Left kidney (tissue), 2 donors: Measurements from ENCODE around the gene OSBPL5. TPM values are rescaled to one million over a fixed set of nuclear protein-coding genes. Genes with fewer than 3 reads are reported as not detected.

Experiments used
- DNase-seq: peaks from one replicate; pipeline ENCODE4 v3.0.0-alpha.2; 2013
- polyA plus RNA-seq: library from polyadenylated mRNA; unstranded; fragments of 120-200 nt; gene quantifications from one replicate; pipeline ENCODE4 v1.2.1, GENCODE V29; 2013; ENCODE audit not compliant: insufficient read length

OSBPL5 gene
- polyA plus RNA-seq, 1 donor, result 20.5 TPM

GRCh38 chr11:3051196-3052108, 113.7 kb downstream of the OSBPL5 start:
- DNase-seq, result no peak

GRCh38 chr11:3050386-3051195, 114.5 kb downstream of the OSBPL5 start:
- DNase-seq, result no peak

DNA sequence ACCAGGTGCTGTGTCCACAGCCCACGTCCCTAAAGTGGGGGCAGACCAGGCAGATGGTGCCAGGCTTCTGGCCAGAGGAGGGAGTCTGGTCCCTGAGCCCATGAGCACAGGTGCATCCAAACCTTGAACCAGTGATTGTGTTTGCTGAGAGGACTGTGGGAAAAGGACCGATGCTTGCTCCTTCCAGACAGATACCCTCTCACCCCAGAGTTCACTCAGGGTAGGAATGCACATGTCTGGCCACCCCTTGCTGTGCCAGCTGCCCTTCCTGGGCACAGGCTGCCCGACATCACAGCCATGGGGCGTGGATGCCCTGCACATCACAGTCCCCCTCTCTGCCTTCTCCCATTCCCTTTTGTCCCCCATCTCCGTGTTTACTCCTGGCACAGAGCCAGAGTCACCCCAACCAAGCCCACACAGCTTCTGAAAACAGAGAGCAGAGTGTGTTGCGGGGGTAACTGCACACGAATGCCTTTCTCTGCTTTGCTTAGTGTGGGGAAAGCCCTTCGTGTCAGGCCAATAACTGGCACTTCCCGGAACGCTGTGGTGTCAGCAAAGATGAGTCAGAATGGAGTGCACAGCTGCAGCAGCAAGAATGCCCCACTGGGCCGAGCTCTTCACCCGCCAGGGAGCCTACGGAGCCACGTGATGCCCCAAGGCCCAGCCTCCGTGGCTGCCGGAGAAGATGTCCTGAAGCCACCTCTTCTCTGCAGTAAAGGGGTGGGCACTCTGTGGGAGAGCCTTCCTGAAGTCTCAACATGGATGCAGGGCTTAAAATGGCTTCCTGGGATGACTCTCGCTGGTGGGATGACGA, 115.5 kb downstream of the OSBPL5 start:
- DNase-seq, result no peak

GRCh38 chr11:3047637-3048036, 117.5 kb downstream of the OSBPL5 start:
- DNase-seq, result no peak

DNA sequence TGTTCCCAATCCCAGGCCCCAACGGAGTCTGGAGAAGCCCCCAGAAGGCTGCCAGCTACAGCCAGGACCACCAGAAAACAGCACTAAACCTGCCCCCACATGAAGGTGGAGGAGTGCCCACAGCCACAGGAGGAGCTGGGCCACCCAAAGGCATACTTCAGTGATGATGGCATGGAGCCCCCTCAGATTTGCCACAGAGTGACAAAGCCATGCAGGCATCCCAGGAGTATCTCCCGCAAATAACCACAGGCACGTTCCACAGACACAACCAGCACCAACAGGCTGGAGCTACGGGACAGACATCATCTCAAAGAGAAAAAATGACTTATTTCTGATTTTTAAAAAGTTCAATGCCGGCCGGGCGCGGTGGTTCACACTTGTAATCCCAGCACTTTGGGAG, 118.5 kb downstream of the OSBPL5 start:
- no peak for DNase-seq

- DNase-seq, result no peak
Measured at GRCh38 chr11:3046190-3046589, 118.9 kb downstream of the OSBPL5 start.

DNA sequence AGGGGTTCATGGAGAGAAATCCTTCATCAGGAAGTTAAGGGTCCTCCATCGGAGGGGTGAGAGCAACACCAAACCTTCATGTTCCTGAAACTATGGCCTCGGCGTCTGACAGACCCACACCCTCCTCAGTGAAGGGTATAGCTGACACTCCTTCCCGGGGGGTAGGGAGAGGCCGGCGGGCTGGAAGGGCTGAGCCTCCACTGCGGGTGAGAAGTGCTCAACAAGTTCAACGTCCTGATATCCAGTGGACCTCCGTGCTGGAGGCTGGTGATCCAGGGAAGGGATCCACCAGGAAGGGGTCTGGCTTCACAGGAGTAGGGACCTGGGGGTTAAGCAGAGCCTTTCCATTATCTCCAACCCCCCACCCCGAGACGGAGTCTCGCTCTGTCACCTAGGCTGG, 120.2 kb downstream of the OSBPL5 start:
- DNase-seq, result no peak

GRCh38 chr11:3044004-3044403, 121.1 kb downstream of the OSBPL5 start:
- no peak for DNase-seq

- DNase-seq, result no peak
Measured at GRCh38 chr11:3043315-3043871, 121.7 kb downstream of the OSBPL5 start.

DNA sequence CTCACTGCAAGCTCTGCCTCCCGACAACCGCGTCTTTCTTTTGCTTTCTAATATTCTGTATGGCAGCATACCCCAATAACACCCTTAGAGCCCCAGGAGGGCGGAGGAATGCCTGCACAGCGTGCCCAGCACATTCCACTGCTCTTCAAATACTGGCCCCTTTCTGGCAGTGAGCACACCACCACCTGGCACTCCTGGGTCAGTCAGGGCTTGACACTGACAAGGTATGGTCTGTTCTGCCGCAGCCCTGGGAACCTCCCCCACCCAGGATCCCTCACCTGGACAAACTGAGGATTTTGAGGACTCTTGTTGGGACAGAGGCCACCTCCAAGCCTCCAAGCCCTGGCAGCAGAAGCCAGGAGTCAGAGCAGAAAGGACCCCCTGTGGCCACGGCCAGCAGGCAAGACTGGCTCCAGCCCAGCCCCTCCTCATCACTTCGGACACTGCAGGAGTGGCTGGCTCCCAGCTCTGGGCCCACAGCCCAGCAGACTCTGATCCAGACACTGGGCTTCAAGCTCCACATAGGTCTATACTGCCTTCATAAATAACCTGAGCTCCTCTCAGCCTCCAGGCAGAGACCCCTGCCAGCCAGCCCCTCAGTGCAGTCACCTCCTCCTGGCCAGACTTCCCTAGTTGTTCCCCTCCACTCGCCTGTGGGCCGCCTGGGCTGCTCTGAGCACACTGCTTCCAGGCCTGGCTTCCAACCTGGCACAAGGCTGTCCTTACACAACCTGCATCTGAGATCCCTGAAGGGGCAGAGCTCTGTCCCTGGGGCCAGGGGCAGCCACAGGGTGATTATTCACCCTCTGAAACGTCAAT, 122.4 kb downstream of the OSBPL5 start:
- DNase-seq, result no peak

GRCh38 chr11:3041699-3042441, 123.2 kb downstream of the OSBPL5 start:
- no peak for DNase-seq

GRCh38 chr11:3040881-3041280, 124.2 kb downstream of the OSBPL5 start:
- DNase-seq, result no peak

GRCh38 chr11:3037945-3038271, 127.2 kb downstream of the OSBPL5 start:
- no peak for DNase-seq

Other genes with a start within 250 kb of the OSBPL5 start
- gene PHLDA2, start 235.9 kb downstream of the OSBPL5 start, polyA plus RNA-seq, result not detected
- gene NAP1L4, start 173.0 kb downstream of the OSBPL5 start, polyA plus RNA-seq, result 245 TPM
- gene CARS1, start 107.9 kb downstream of the OSBPL5 start, polyA plus RNA-seq, result 28.4 TPM
- not detected for gene MRGPRG, start 53.5 kb upstream of the OSBPL5 start, polyA plus RNA-seq
- not detected for gene MRGPRE, start 67.1 kb upstream of the OSBPL5 start, polyA plus RNA-seq
- gene ZNF195, start 213.8 kb upstream of the OSBPL5 start, polyA plus RNA-seq, result 51.5 TPM